ENCODE data around the gene DENND5A.

DENND5A gene

GRCh38 chr11:9133956-9134355 lies 131.2 kb downstream of the DENND5A start:
- in situ Hi-C loops (cut with MboI; ENCODE audit: low pct_unique_long_range_greater_than_20kb, low sequenced_read_pairs, unreplicated experiment) = loop anchor here (10.0 kb wide), 1 partner anchor 119 kb away; no protein-coding TSS in a partner anchor
- DNase-seq (ENCODE audit: low spot score) = no peak

GRCh38 chr11:9132203-9132878 lies 132.8 kb downstream of the DENND5A start:
- in situ Hi-C loops (cut with MboI; ENCODE audit: low pct_unique_long_range_greater_than_20kb, low sequenced_read_pairs, unreplicated experiment) = loop anchor here (10.0 kb wide), 1 partner anchor 118 kb away; no protein-coding TSS in a partner anchor
- no peak for DNase-seq (ENCODE audit: low spot score)
- TF ChIP-seq CTCF (IDR thresholded peaks at IDR 0.05; ENCODE audit: extremely low read depth, insufficient read depth, missing control alignments) = no peak

More at GRCh38 chr11:9133956-9134355, 131.2 kb downstream of the DENND5A start:
- no peak for TF ChIP-seq CTCF (IDR thresholded peaks at IDR 0.05; ENCODE audit: extremely low read depth, insufficient read depth, missing control alignments)

- DNase-seq (ENCODE audit: low spot score) = no peak
- TF ChIP-seq CTCF (IDR thresholded peaks at IDR 0.05; ENCODE audit: extremely low read depth, insufficient read depth, missing control alignments) = no peak
- in situ Hi-C loops (cut with MboI; ENCODE audit: low pct_unique_long_range_greater_than_20kb, low sequenced_read_pairs, unreplicated experiment) = loop anchor here (10.0 kb wide), 1 partner anchor 115 kb away; no protein-coding TSS in a partner anchor
Observed at GRCh38 chr11:9130297-9130696, 134.9 kb downstream of the DENND5A start.

- in situ Hi-C loops (cut with MboI; ENCODE audit: low pct_unique_long_range_greater_than_20kb, low sequenced_read_pairs, unreplicated experiment) = no loop called here
- no peak for DNase-seq (ENCODE audit: low spot score)
- no peak for TF ChIP-seq CTCF (IDR thresholded peaks at IDR 0.05; ENCODE audit: extremely low read depth, insufficient read depth, missing control alignments)
Observed at GRCh38 chr11:9126636-9127035, 138.5 kb downstream of the DENND5A start.

- in situ Hi-C loops (cut with MboI; ENCODE audit: low pct_unique_long_range_greater_than_20kb, low sequenced_read_pairs, unreplicated experiment) = no loop called here
- no peak for TF ChIP-seq CTCF (IDR thresholded peaks at IDR 0.05; ENCODE audit: extremely low read depth, insufficient read depth, missing control alignments)
- DNase-seq (ENCODE audit: low spot score) = no peak
Observed at GRCh38 chr11:9125185-9125886, 139.8 kb downstream of the DENND5A start.

GRCh38 chr11:9123595-9124304 lies 141.4 kb downstream of the DENND5A start:
- no peak for DNase-seq (ENCODE audit: low spot score)
- in situ Hi-C loops (cut with MboI; ENCODE audit: low pct_unique_long_range_greater_than_20kb, low sequenced_read_pairs, unreplicated experiment) = no loop called here
- no peak for TF ChIP-seq CTCF (IDR thresholded peaks at IDR 0.05; ENCODE audit: extremely low read depth, insufficient read depth, missing control alignments)

Measured in GM13977 (cell line).